ENCODE data around the gene SMYD3.

Gene SMYD3

DNA sequence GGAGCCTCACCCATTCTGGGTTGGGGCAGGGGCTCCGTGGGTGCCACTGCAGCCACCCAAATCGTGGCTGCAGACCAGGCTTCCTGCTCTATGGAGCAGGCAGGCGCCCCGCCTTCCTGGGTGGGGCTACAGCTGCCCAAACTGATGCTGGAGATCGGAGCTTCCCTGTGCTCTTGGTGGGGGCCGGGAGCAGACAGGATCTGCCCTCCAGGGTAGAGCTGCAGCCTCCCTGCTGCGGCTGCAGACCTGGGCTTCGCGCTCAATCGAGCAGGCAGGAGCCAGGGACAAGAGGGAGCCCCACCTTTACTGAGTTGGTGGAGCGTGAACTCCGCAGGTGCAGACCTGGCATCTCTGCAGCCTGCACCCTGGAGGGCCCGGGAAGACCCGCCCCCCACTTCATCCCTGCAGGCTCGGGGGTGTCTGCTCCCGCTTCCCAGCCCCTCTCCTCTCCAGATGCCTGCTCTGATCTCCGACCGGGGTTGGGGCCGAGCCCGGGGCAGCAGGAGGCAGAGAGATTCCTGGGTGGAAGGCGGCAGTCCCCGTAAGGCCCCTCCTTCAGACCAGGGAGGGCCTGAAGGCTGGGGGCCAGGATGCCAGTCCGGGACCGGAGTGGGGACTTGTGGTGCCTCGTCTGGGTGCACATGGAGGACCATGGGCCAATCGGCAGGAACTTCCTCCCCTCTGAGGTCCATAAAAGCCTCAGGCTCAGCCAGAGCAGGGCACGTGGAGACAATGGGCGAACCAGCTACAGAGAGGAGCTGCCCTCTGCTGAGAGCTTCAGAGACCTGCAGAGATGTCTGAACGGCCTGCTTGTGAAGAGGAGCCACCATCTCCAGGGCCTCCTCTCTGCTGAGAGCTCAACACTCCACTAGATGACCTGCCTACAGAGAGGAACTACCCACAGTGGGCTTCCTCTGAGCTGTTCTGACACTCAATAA is 359.3 kb downstream of the SMYD3 start:
- H3K9me3 ChIP-seq (ENCODE audit: control extremely low read depth in 1 of 5, control insufficient read depth in 4 of 5, insufficient read depth in 2 of 5, low read depth in 1 of 5, low read length in 4 of 5) = peaks cover 0 to 19% (median 5%) of the 10 kb centered on the region in 5 experiments
- no peaks in the 10 kb centered on the region for H3K27me3 ChIP-seq (replicated peaks in 2 of 5; ENCODE audit: control insufficient read depth in 4 of 5, insufficient read depth in 5 of 5, low read length in 4 of 5)
- H3K4me3 ChIP-seq (ENCODE audit: control insufficient read depth in 1 of 7, extremely low read depth in 1 of 7, insufficient read depth in 4 of 7, low read depth in 2 of 7, low read length in 6 of 7) = peak overlapping the region in 1 of 7 experiments; percentile 9
- ChIA-PET CTCF (no interaction called here), POLR2A (no interaction called here)
- H3K36me3 ChIP-seq (ENCODE audit: control insufficient read depth in 4 of 4, insufficient read depth in 4 of 4, low read length in 3 of 4) = peaks cover 0 to 12% (median 6%) of the 10 kb centered on the region in 4 experiments
- H3K27ac ChIP-seq (ENCODE audit: insufficient read depth in 1 of 2, low read depth in 1 of 2, low read length in 2 of 2, poor library complexity in 1 of 2, severe bottlenecking in 2 of 2) = no peak overlapping the region
- 97% methylated on average over 20 of the region's 29 CpGs for whole genome bisulfite sequencing (ENCODE audit: insufficient coverage)
- no peak for DNase-seq
- peaks cover 4 to 14% (median 8%) of the 10 kb centered on the region in 4 experiments for H3K4me1 ChIP-seq (ENCODE audit: control extremely low read depth in 1 of 4, control insufficient read depth in 4 of 4, insufficient read depth in 4 of 4, low read length in 3 of 4)

DNA sequence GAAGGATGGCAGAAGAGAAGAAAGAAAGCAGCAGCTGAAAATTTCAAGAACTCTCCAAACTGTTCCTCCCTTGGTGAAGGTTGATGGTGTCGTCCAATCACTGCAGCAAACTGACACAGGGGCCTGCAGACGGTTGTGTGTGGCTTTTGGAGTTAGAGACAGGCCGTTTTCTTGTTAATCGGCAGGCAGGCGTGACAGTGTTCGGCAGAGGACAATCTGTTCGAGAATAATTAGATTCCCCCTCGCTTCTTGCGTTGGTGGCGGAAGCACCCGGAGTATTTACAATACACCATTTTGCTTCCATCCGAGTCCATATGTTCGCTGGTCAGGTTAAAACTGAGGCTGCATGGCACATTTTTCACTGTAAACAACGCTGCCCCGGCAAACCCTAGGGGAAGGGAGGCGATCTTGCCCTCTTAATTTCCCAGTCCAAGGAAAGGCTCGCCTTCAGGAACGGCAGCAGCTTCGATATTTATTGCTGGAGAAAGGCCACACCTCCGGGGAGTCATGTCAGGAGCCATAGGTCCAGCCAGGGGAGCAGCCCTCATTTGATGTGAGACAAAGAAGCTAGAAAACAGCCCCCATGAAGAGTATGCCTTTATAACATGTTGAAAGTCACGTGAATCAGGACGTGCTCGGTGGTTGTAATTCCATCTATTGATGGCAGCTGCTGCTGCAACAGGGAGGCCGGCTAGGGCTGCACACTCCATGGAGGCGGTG is 360.1 kb downstream of the SMYD3 start:
- Histone ChIP-seq H3K4me1 (ENCODE audit: control extremely low read depth in 1 of 4, control insufficient read depth in 4 of 4, insufficient read depth in 4 of 4, low read length in 3 of 4) (peaks cover 0 to 6% (median 1%) of the 10 kb centered on the region in 4 experiments), H3K4me3 (ENCODE audit: control insufficient read depth in 1 of 7, extremely low read depth in 1 of 7, insufficient read depth in 4 of 7, low read depth in 2 of 7, low read length in 6 of 7) (no peak overlapping the region), H3K36me3 (ENCODE audit: control insufficient read depth in 4 of 4, insufficient read depth in 4 of 4, low read length in 3 of 4) (peaks cover 0 to 12% (median 6%) of the 10 kb centered on the region in 4 experiments), H3K9me3 (ENCODE audit: control extremely low read depth in 1 of 5, control insufficient read depth in 4 of 5, insufficient read depth in 2 of 5, low read depth in 1 of 5, low read length in 4 of 5) (peaks cover 0 to 19% (median 5%) of the 10 kb centered on the region in 5 experiments), H3K27ac (ENCODE audit: insufficient read depth in 1 of 2, low read depth in 1 of 2, low read length in 2 of 2, poor library complexity in 1 of 2, severe bottlenecking in 2 of 2) (no peak overlapping the region), H3K27me3 (replicated peaks in 2 of 5; ENCODE audit: control insufficient read depth in 4 of 5, insufficient read depth in 5 of 5, low read length in 4 of 5) (no peaks in the 10 kb centered on the region)
- ChIA-PET CTCF (no interaction called here), POLR2A (interaction anchor here (0.6 kb wide), 1 partner anchor 12 kb away, joined by 3 read pairs; no protein-coding TSS in a partner anchor)
- 97% methylated on average over 25 of the region's 25 CpGs for WGBS (ENCODE audit: insufficient coverage)
- no peak for DNase-seq

DNA sequence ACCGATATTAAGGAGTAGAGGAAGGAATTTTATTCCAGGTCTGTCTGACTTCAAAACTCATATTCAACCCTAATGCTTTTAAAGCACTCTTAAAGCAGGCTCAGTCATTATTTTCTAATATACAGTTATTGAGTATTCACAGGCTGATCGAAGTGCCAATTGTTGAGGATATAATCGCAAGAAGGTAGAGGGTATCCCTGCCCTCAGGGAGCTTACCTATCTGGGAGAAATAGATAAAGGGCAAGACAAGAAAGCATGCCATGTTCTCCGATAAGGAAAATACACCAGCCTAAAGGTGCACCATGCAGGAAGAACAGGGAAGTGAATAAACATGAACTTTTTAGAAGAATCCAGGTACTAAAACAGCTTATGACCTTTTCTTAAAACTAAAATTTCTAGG is 361.2 kb downstream of the SMYD3 start:
- no peak for DNase-seq
- Histone ChIP-seq H3K4me3 (ENCODE audit: control insufficient read depth in 1 of 7, extremely low read depth in 1 of 7, insufficient read depth in 4 of 7, low read depth in 2 of 7, low read length in 6 of 7) (no peak overlapping the region), H3K27ac (ENCODE audit: insufficient read depth in 1 of 2, low read depth in 1 of 2, low read length in 2 of 2, poor library complexity in 1 of 2, severe bottlenecking in 2 of 2) (no peak overlapping the region), H3K36me3 (ENCODE audit: control insufficient read depth in 4 of 4, insufficient read depth in 4 of 4, low read length in 3 of 4) (peaks cover 0 to 13% (median 7%) of the 10 kb centered on the region in 4 experiments), H3K9me3 (ENCODE audit: control extremely low read depth in 1 of 5, control insufficient read depth in 4 of 5, insufficient read depth in 2 of 5, low read depth in 1 of 5, low read length in 4 of 5) (peaks cover 0 to 19% (median 5%) of the 10 kb centered on the region in 5 experiments), H3K4me1 (ENCODE audit: control extremely low read depth in 1 of 4, control insufficient read depth in 4 of 4, insufficient read depth in 4 of 4, low read length in 3 of 4) (no peaks in the 10 kb centered on the region), H3K27me3 (replicated peaks in 2 of 5; ENCODE audit: control insufficient read depth in 4 of 5, insufficient read depth in 5 of 5, low read length in 4 of 5) (no peaks in the 10 kb centered on the region)
- ChIA-PET CTCF (interaction anchor here (1.1 to 2.0 kb wide), 4 partner anchors 8 to 135 kb away, joined by 3 to 10 read pairs (median 4); no protein-coding TSS in a partner anchor), POLR2A (interaction anchor here (0.6 kb wide), 1 partner anchor 219 kb away, joined by 7 read pairs; no protein-coding TSS in a partner anchor)
- WGBS (ENCODE audit: insufficient coverage) = 96% methylated on average over 2 of the region's 4 CpGs

DNA sequence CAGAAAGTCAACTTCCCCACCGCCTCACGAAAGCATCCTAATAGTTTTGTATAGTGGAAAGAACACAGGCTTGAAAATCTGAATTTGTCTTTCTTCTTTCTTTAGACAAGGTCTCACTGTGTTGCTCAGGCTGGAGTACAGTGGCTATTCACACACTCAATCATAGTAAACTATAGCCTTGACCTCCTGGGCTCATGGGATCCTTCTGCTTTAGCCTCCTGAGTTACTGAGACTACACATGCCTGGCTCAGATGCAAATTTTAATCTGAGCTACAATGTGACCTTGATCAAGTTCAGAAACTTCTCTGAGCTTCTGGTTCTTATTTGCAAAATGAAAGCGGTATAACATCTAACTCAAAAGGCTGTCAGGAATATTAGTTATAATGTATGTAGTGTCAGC is 362.1 kb downstream of the SMYD3 start:
- no CpG with 5 or more reads among the region's 3 CpGs for WGBS (ENCODE audit: insufficient coverage)
- no peak for DNase-seq
- no peaks in the 10 kb centered on the region for H3K4me1 ChIP-seq (ENCODE audit: control extremely low read depth in 1 of 4, control insufficient read depth in 4 of 4, insufficient read depth in 4 of 4, low read length in 3 of 4)
- H3K9me3 ChIP-seq (ENCODE audit: control extremely low read depth in 1 of 5, control insufficient read depth in 4 of 5, insufficient read depth in 2 of 5, low read depth in 1 of 5, low read length in 4 of 5) = peaks cover 0 to 19% (median 5%) of the 10 kb centered on the region in 5 experiments
- H3K27ac ChIP-seq (ENCODE audit: insufficient read depth in 1 of 2, low read depth in 1 of 2, low read length in 2 of 2, poor library complexity in 1 of 2, severe bottlenecking in 2 of 2) = no peak overlapping the region
- no peaks in the 10 kb centered on the region for H3K27me3 ChIP-seq (replicated peaks in 2 of 5; ENCODE audit: control insufficient read depth in 4 of 5, insufficient read depth in 5 of 5, low read length in 4 of 5)
- H3K4me3 ChIP-seq (ENCODE audit: control insufficient read depth in 1 of 7, extremely low read depth in 1 of 7, insufficient read depth in 4 of 7, low read depth in 2 of 7, low read length in 6 of 7) = no peak overlapping the region
- ChIA-PET CTCF (interaction anchor here (1.1 to 2.0 kb wide), 5 partner anchors 9 to 134 kb away, joined by 3 to 10 read pairs (median 3); no protein-coding TSS in a partner anchor), POLR2A (no interaction called here)
- peaks cover 0 to 16% (median 8%) of the 10 kb centered on the region in 4 experiments for H3K36me3 ChIP-seq (ENCODE audit: control insufficient read depth in 4 of 4, insufficient read depth in 4 of 4, low read length in 3 of 4)

DNA sequence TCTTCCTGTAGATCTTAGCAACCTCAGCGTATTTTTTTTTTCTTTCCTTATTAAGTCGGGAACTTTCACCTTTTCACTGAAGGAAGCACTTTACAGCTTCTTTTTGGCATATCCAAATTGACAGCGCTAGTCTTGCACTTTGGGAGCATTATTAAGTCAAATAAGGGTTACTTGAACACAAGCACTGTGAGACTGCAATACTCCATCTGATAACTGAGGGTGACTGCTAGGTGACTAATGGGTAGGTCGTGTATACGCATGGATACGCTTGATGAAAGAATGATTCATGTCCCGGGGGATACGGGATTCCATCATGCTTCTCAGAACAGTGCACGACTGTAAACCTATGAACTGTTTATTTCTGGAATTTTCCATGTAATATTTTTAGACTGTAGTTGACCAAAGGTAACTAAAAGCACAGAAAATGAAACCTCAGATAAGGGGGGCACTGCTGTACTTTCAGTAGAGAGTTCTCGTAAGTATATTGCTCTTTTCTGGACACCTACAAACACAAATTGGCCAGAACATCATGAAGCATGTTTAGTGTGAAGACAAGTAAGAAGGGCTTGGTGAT is 364.7 kb downstream of the SMYD3 start:
- POLR2A ChIA-PET = interaction anchor here (0.6 kb wide), 1 partner anchor 250 kb away, joined by 4 read pairs; no protein-coding TSS in a partner anchor
- 100% methylated on average over 9 of the region's 10 CpGs for WGBS (ENCODE audit: insufficient coverage)
- H3K4me3 ChIP-seq (ENCODE audit: control insufficient read depth in 1 of 7, extremely low read depth in 1 of 7, insufficient read depth in 4 of 7, low read depth in 2 of 7, low read length in 6 of 7) = no peak overlapping the region
- CTCF ChIA-PET = interaction anchor here (1.0 to 1.7 kb wide), 4 partner anchors 9 to 36 kb away, joined by 3 read pairs; no protein-coding TSS in a partner anchor
- peaks cover 0 to 5% (median 0%) of the 10 kb centered on the region in 5 experiments for H3K9me3 ChIP-seq (ENCODE audit: control extremely low read depth in 1 of 5, control insufficient read depth in 4 of 5, insufficient read depth in 2 of 5, low read depth in 1 of 5, low read length in 4 of 5)
- H3K4me1 ChIP-seq (ENCODE audit: control extremely low read depth in 1 of 4, control insufficient read depth in 4 of 4, insufficient read depth in 4 of 4, low read length in 3 of 4) = no peaks in the 10 kb centered on the region
- no peak overlapping the region for H3K27ac ChIP-seq (ENCODE audit: insufficient read depth in 1 of 2, low read depth in 1 of 2, low read length in 2 of 2, poor library complexity in 1 of 2, severe bottlenecking in 2 of 2)
- no peaks in the 10 kb centered on the region for H3K27me3 ChIP-seq (replicated peaks in 2 of 5; ENCODE audit: control insufficient read depth in 4 of 5, insufficient read depth in 5 of 5, low read length in 4 of 5)
- peaks cover 0 to 12% (median 4%) of the 10 kb centered on the region in 4 experiments for H3K36me3 ChIP-seq (ENCODE audit: control insufficient read depth in 4 of 4, insufficient read depth in 4 of 4, low read length in 3 of 4)
- no peak for DNase-seq

DNA sequence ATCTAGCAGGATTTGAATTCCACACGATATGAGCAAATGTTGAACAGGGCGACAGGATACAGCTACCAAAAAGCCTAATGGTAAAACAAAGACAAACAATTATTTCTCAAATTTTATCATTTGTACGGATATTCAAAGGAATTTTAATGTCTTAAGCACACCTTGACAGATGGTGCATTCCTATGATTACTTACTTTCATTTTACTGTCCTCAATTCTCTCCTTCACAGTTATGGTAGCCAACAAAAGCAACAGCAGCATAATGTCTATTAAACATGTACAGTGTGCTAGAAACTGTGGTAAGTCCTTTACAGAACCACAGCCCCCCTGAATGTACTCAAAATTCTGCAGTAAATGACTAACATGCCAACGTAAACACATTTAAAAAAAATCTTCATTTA is 365.8 kb downstream of the SMYD3 start:
- no peak overlapping the region for H3K4me3 ChIP-seq (ENCODE audit: control insufficient read depth in 1 of 7, extremely low read depth in 1 of 7, insufficient read depth in 4 of 7, low read depth in 2 of 7, low read length in 6 of 7)
- no peaks in the 10 kb centered on the region for H3K9me3 ChIP-seq (ENCODE audit: control extremely low read depth in 1 of 5, control insufficient read depth in 4 of 5, insufficient read depth in 2 of 5, low read depth in 1 of 5, low read length in 4 of 5)
- ChIA-PET CTCF (interaction anchor here (1.7 kb wide), 1 partner anchor 16 kb away, joined by 3 read pairs; no protein-coding TSS in a partner anchor), POLR2A (no interaction called here)
- H3K27me3 ChIP-seq (replicated peaks in 2 of 5; ENCODE audit: control insufficient read depth in 4 of 5, insufficient read depth in 5 of 5, low read length in 4 of 5) = no peaks in the 10 kb centered on the region
- 100% methylated on average over 3 of the region's 4 CpGs for WGBS (ENCODE audit: insufficient coverage)
- peaks cover 0 to 4% (median 2%) of the 10 kb centered on the region in 4 experiments for H3K36me3 ChIP-seq (ENCODE audit: control insufficient read depth in 4 of 4, insufficient read depth in 4 of 4, low read length in 3 of 4)
- no peak overlapping the region for H3K27ac ChIP-seq (ENCODE audit: insufficient read depth in 1 of 2, low read depth in 1 of 2, low read length in 2 of 2, poor library complexity in 1 of 2, severe bottlenecking in 2 of 2)
- DNase-seq = no peak
- H3K4me1 ChIP-seq (ENCODE audit: control extremely low read depth in 1 of 4, control insufficient read depth in 4 of 4, insufficient read depth in 4 of 4, low read length in 3 of 4) = no peaks in the 10 kb centered on the region

Data from common myeloid progenitor, CD34-positive (primary cell).